NCI-H446 (cell line): Measurements from ENCODE around the gene TLK1.
A peak's percentile ranks its signal among the peaks of the same experiment; 100 is the strongest.

Experiments used
- DNase-seq, 2 experiments: peaks; one replicate each; lab custom pipeline; 2025; lab: John Stamatoyannopoulos, UW

TLK1 gene

GRCh38 chr2:170999654-171000053 is 161.0 kb downstream of the TLK1 start:
- DNase-seq = no peak

GRCh38 chr2:170997893-170998597 is 162.6 kb downstream of the TLK1 start:
- DNase-seq = no peak

- DNase-seq = no peak
Measured at GRCh38 chr2:170996316-170996715, 164.4 kb downstream of the TLK1 start.

GRCh38 chr2:170991398-170992182 is 169.1 kb downstream of the TLK1 start:
- DNase-seq = no peak

- no peak for DNase-seq
Measured at GRCh38 chr2:170986566-170987258, 174.0 kb downstream of the TLK1 start.

- DNase-seq = no peak
Measured at GRCh38 chr2:170985407-170985806, 175.3 kb downstream of the TLK1 start.

- no peak for DNase-seq
Measured at GRCh38 chr2:170984079-170984478, 176.6 kb downstream of the TLK1 start.

- no peak for DNase-seq
Measured at GRCh38 chr2:170975943-170976270, 184.8 kb downstream of the TLK1 start.

GRCh38 chr2:170975127-170975942 is 185.4 kb downstream of the TLK1 start:
- no peak for DNase-seq

GRCh38 chr2:170974304-170974993 is 186.2 kb downstream of the TLK1 start:
- no peak for DNase-seq

- DNase-seq = peak; percentile 55 to 91
Measured at GRCh38 chr2:170973492-170974303, 187.0 kb downstream of the TLK1 start.

GRCh38 chr2:170973225-170973491 is 187.5 kb downstream of the TLK1 start:
- no peak for DNase-seq

GRCh38 chr2:170972296-170973224 is 188.1 kb downstream of the TLK1 start:
- DNase-seq = no peak

GRCh38 chr2:170971071-170971470 is 189.6 kb downstream of the TLK1 start:
- no peak for DNase-seq

- no peak for DNase-seq
Measured at GRCh38 chr2:170969872-170970496, 190.7 kb downstream of the TLK1 start.

GRCh38 chr2:170969030-170969429 is 191.7 kb downstream of the TLK1 start:
- no peak for DNase-seq

GRCh38 chr2:170968205-170969003 is 192.3 kb downstream of the TLK1 start:
- no peak for DNase-seq

GRCh38 chr2:170967553-170967952 is 193.1 kb downstream of the TLK1 start:
- no peak for DNase-seq
